Kasumi-1 (cell line): ENCODE results near the gene MED25.

Source experiments
- DNase-seq, 2 experiments: peaks; one replicate each; lab custom pipeline; 2025; lab: John Stamatoyannopoulos, UW

The MED25 gene

GRCh38 chr19:49817964-49818648, at the start of gene MED25:
Gene MED25 (plus strand): TSS chr19:49818289. CDS start chr19:49818342, 53 bp downstream.
- DNase-seq: peak; percentile 75 to 76

GRCh38 chr19:49770529-49770928, 47.6 kb upstream of the MED25 start:
- DNase-seq: no peak

- no peak for DNase-seq
Measured at GRCh38 chr19:49771674-49772139, 46.4 kb upstream of the MED25 start.

GRCh38 chr19:49772850-49773432, 45.1 kb upstream of the MED25 start:
- DNase-seq: no peak

GRCh38 chr19:49773663-49774350, 44.3 kb upstream of the MED25 start:
- no peak for DNase-seq

- no peak for DNase-seq
Measured at GRCh38 chr19:49774969-49775368, 43.1 kb upstream of the MED25 start.

GRCh38 chr19:49775742-49776370, 42.2 kb upstream of the MED25 start:
- no peak for DNase-seq

- DNase-seq: no peak
Measured at GRCh38 chr19:49776371-49776764, 41.7 kb upstream of the MED25 start.

GRCh38 chr19:49779731-49780555, 38.1 kb upstream of the MED25 start:
- no peak for DNase-seq

- no peak for DNase-seq
Measured at GRCh38 chr19:49780861-49781260, 37.2 kb upstream of the MED25 start.

- no peak for DNase-seq
Measured at GRCh38 chr19:49781394-49781793, 36.7 kb upstream of the MED25 start.

GRCh38 chr19:49782515-49782914, 35.6 kb upstream of the MED25 start:
- DNase-seq: no peak

GRCh38 chr19:49786376-49786820, 31.7 kb upstream of the MED25 start:
- no peak for DNase-seq

GRCh38 chr19:49787746-49788145, 30.3 kb upstream of the MED25 start:
- DNase-seq: no peak

GRCh38 chr19:49788857-49789256, 29.2 kb upstream of the MED25 start:
- DNase-seq: no peak

- no peak for DNase-seq
Measured at GRCh38 chr19:49790866-49791265, 27.2 kb upstream of the MED25 start.

- no peak for DNase-seq
Measured at GRCh38 chr19:49791776-49792445, 26.2 kb upstream of the MED25 start.

- no peak for DNase-seq
Measured at GRCh38 chr19:49792829-49793560, 25.1 kb upstream of the MED25 start.

GRCh38 chr19:49793561-49793840, 24.6 kb upstream of the MED25 start:
- no peak for DNase-seq

- DNase-seq: no peak
Measured at GRCh38 chr19:49795615-49796014, 22.5 kb upstream of the MED25 start.

GRCh38 chr19:49798574-49798973, 19.5 kb upstream of the MED25 start:
- no peak for DNase-seq
